Chondrocyte (in vitro differentiated cells): ENCODE measurements around the gene MUC5AC. TPM values are rescaled to one million over a fixed set of nuclear protein-coding genes. Genes with fewer than 3 reads are reported as not detected.
A peak's percentile ranks its signal among the peaks of the same experiment; 100 is the strongest.
"Not testable (repeated sequence)": the region's sequence is repeated elsewhere in the genome, so short reads cannot be mapped to it uniquely, and the experiment has no call there.

Source experiments
- DNase-seq: peaks from one replicate; pipeline ENCODE4 v3.0.0; 2021; ENCODE audit warnings: mixed read lengths, low spot score
- H3K27ac Mint-ChIP-seq: one replicate; pipeline ENCODE4 v1.8.0; 2021; ENCODE audit warnings: mild to moderate bottlenecking, moderate library complexity, mixed read lengths; ENCODE audit not compliant: unreplicated experiment
- H3K27me3 Mint-ChIP-seq: 2 replicates; pipeline ENCODE4 v1.8.0; 2021; ENCODE audit warnings: low read depth, mixed read lengths
- H3K36me3 Mint-ChIP-seq: 2 replicates; pipeline ENCODE4 v1.8.0; 2021; ENCODE audit warnings: low read depth, mixed read lengths
- H3K4me1 Mint-ChIP-seq: 2 replicates; pipeline ENCODE4 v1.8.0; 2021; ENCODE audit warnings: low read depth, mild to moderate bottlenecking, mixed read lengths
- H3K4me3 Mint-ChIP-seq: one replicate; pipeline ENCODE4 v1.8.0; 2021; ENCODE audit warnings: mild to moderate bottlenecking, moderate library complexity, mixed read lengths; ENCODE audit not compliant: unreplicated experiment
- H3K9me3 Mint-ChIP-seq: 2 replicates; pipeline ENCODE4 v1.8.0; 2021; ENCODE audit warnings: low read depth, mixed read lengths
- total RNA-seq: library from RNA; stranded (reverse); gene quantifications from 3 replicates; pipeline ENCODE4 v1.2.1, GENCODE V29; 2021
- TF ChIP-seq, protein P1 (sequence below): fragments of 200-600 bp; sonication (generic); IDR thresholded peaks from 2 replicates; pipeline ENCODE4 v1.5.0; 2021; ENCODE audit warnings: antibody characterized with exemption, mild to moderate bottlenecking, moderate library complexity

MUC5AC gene
- total RNA-seq, 1 donor from 2014 or later: not detected

DNA sequence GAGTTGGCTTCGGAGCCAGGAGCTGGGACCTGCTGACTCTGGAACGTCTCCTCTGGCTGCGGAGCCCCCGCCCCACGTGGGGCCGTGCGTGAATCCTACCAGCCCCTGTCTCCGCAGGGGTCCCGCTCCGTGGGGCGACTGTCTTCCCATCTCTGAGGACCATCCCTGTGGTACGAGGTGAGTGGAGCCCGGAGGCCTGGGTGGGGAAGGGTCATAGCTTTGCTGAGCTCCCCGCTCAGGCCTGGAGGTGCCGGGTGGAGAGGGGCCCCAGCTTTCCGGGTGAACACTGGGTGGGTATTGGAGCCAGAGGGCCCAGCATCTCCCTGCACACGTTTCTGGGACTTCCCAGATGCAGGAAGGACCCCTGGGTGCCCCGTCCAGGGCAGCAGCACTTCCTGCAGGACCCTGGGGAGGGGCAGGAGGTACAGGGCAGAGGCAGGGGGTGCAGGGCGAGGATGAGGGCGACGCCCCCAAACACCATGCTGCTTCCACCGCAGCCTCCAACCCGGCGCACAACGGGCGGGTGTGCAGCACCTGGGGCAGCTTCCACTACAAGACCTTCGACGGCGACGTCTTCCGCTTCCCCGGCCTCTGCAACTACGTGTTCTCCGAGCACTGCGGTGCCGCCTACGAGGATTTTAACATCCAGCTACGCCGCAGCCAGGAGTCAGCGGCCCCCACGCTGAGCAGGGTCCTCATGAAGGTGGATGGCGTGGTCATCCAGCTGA lies 3.8 kb downstream of the MUC5AC start:
- TF ChIP-seq, protein P1, sequence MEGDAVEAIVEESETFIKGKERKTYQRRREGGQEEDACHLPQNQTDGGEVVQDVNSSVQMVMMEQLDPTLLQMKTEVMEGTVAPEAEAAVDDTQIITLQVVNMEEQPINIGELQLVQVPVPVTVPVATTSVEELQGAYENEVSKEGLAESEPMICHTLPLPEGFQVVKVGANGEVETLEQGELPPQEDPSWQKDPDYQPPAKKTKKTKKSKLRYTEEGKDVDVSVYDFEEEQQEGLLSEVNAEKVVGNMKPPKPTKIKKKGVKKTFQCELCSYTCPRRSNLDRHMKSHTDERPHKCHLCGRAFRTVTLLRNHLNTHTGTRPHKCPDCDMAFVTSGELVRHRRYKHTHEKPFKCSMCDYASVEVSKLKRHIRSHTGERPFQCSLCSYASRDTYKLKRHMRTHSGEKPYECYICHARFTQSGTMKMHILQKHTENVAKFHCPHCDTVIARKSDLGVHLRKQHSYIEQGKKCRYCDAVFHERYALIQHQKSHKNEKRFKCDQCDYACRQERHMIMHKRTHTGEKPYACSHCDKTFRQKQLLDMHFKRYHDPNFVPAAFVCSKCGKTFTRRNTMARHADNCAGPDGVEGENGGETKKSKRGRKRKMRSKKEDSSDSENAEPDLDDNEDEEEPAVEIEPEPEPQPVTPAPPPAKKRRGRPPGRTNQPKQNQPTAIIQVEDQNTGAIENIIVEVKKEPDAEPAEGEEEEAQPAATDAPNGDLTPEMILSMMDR: no peak
- DNase-seq: peak; percentile 85
- H3K4me1 Mint-ChIP-seq: no peaks in the 10 kb centered on the region
- no peak overlapping the region for H3K27ac Mint-ChIP-seq
- H3K4me3 Mint-ChIP-seq: no peak overlapping the region
- H3K9me3 Mint-ChIP-seq: no peaks in the 10 kb centered on the region
- peaks cover 7% of the 10 kb centered on the region for H3K27me3 Mint-ChIP-seq
- no peaks in the 10 kb centered on the region for H3K36me3 Mint-ChIP-seq

DNA sequence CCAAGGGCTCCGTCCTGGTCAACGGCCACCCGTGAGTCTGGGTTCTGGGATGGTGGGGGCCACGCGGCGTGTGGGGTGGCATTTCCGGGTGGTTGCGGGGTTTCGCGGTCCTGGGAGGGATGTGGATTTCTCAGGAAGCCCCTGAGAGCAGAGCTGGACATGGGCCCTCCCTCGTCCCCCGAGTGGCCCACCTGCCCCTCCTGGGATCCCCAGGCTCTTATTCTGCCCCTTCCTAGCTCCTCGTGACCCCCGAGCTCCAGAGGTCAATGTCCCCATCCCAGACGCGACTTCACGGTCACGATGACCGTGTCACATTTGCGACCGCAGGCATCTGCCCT lies 4.4 kb downstream of the MUC5AC start:
- no peaks in the 10 kb centered on the region for H3K9me3 Mint-ChIP-seq
- H3K27ac Mint-ChIP-seq: no peak overlapping the region
- peaks cover 8% of the 10 kb centered on the region for H3K27me3 Mint-ChIP-seq
- TF ChIP-seq, protein P1: no peak
- H3K36me3 Mint-ChIP-seq: no peaks in the 10 kb centered on the region
- no peak overlapping the region for H3K4me3 Mint-ChIP-seq
- DNase-seq: peak; percentile 65
- H3K4me1 Mint-ChIP-seq: no peaks in the 10 kb centered on the region

DNA sequence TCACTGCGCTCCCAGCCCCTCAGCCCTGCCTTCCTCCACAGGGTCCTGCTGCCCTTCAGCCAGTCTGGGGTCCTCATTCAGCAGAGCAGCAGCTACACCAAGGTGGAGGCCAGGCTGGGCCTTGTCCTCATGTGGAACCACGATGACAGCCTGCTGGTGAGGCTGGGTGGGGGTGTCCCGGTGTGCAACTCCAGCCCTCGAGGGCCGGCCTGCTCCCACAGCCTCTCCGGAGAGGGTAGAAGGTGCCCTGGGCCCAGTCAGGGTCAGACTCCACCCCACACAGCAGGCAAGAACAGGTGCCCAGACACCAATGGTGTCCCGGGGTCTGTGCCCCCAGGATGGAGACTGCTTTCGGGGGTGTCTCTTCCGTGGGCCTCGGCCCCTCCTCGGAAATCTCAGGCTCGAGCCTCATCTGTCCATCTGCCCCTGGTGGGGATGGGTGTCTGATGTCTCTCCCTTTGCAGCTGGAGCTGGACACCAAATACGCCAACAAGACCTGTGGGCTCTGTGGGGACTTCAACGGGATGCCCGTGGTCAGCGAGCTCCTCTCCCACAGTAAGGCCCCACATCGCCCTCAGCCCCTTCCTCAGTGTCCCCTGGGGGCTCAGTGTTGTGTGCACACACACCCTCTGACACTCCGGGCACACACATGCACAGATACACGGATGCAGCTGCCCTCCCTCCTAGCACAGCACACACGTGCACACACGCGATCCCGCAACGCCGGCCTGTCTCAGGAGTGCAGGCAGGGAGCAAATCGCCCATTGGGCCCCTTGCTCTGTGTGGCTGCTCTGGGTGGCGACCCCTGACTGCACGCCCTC lies 4.9 kb downstream of the MUC5AC start:
- no peaks in the 10 kb centered on the region for H3K4me1 Mint-ChIP-seq
- DNase-seq: peak; percentile 86
- peaks cover 10% of the 10 kb centered on the region for H3K27me3 Mint-ChIP-seq
- no peaks in the 10 kb centered on the region for H3K9me3 Mint-ChIP-seq
- TF ChIP-seq, protein P1: no peak
- no peak overlapping the region for H3K27ac Mint-ChIP-seq
- peaks cover 1% of the 10 kb centered on the region for H3K36me3 Mint-ChIP-seq
- no peak overlapping the region for H3K4me3 Mint-ChIP-seq

DNA sequence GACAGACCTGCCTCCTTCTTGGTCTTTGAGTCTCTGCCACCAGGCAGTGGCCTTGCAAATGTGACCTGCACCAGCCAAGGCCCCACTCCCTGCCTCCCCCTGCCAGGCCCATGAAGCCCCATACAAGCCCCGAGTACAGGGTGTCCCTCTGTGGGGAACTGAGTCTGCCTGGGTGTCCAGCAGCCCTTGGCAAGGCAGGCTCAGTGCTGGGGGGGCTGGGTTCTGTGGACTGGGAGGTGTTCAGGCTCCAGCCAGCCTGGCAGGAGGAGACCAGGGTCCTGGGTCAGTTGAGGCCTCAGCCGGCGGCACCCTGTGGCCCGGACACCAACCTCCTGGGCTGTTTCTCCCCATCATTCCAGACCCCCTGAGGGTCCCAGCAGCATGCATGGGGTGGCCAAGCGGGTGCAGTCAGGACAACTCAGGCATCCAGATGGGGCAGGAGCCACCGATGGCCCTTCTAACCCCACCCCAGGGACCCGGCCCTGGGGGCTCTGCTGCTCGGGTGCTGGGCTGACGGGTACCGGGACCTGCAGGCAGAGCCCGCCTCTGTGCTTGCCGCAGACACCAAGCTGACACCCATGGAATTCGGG lies 5.7 kb downstream of the MUC5AC start:
- peaks cover 10% of the 10 kb centered on the region for H3K27me3 Mint-ChIP-seq
- no peaks in the 10 kb centered on the region for H3K4me1 Mint-ChIP-seq
- no peak overlapping the region for H3K27ac Mint-ChIP-seq
- DNase-seq: peak; percentile 87
- peaks cover 1% of the 10 kb centered on the region for H3K36me3 Mint-ChIP-seq
- no peak overlapping the region for H3K4me3 Mint-ChIP-seq
- TF ChIP-seq, protein P1: no peak
- peaks cover 3% of the 10 kb centered on the region for H3K9me3 Mint-ChIP-seq

DNA sequence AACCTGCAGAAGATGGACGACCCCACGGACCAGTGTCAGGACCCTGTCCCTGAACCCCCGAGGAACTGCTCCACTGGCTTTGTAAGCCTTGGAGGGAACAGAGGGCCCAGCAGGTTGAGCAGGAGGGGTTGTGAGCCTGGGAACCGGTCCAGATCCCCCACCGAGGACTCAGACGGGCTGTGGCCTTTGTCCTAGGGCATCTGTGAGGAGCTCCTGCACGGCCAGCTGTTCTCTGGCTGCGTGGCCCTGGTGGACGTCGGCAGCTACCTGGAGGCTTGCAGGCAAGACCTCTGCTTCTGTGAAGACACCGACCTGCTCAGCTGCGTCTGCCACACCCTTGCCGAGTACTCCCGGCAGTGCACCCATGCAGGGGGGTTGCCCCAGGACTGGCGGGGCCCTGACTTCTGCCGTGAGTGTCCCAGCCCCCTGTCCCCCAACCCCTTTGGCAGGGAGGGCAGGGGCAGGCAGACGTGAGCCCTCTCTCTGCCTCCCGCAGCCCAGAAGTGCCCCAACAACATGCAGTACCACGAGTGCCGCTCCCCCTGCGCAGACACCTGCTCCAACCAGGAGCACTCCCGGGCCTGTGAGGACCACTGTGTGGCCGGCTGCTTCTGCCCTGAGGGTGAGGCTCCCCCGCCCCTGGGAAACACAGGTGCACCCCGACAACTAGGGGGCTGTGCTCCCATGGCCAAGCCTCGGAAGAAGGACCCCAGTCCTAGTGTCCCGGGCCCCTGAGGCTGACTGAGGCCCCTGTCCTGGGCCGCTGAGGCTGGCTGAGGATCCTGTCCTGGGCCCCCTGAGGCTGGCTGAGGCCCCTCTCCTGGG lies 6.4 kb downstream of the MUC5AC start:
- Mint-ChIP-seq H3K4me1 (no peaks in the 10 kb centered on the region), H3K36me3 (peaks cover 1% of the 10 kb centered on the region), H3K9me3 (peaks cover 5% of the 10 kb centered on the region), H3K27me3 (peaks cover 10% of the 10 kb centered on the region), H3K4me3 (no peak overlapping the region), H3K27ac (no peak overlapping the region)
- TF ChIP-seq, protein P1: no peak
- peak; percentile 86 for DNase-seq

DNA sequence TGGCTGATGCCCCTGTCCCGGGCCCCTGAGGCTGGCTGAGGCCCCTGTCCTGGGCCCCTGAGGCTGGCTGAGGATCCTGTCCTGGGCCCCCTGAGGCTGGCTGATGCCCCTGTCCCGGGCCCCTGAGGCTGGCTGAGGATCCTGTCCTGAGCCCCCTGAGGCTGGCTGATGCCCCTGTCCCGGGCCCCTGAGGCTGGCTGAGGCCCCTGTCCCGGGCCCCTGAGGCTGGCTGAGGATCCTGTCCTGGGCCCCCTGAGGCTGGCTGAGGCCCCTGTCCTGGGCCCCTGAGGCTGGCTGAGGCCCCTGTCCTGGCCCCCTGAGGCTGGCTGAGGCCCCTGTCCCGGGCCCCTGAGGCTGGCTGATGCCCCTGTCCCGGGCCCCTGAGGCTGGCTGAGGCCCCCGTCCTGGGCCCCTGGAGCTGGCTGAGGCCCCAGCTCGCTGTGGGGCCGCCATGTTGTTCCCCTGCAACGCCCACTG lies 7.1 kb downstream of the MUC5AC start:
- H3K36me3 Mint-ChIP-seq, H3K4me3 Mint-ChIP-seq, H3K9me3 Mint-ChIP-seq, H3K4me1 Mint-ChIP-seq, H3K27ac Mint-ChIP-seq: not testable (repeated sequence)
- peak; percentile 26 for DNase-seq
- H3K27me3 Mint-ChIP-seq: peaks cover 10% of the 10 kb centered on the region
